Trophoblast cell (in vitro differentiated cells and primary cell): Measurements from ENCODE around the gene ADGRG2.

ENCODE experiments used
- DNase-seq, 2 donors: peaks; one replicate each; pipeline ENCODE4 v3.0.0-alpha.2; 2016
- H2AFZ ChIP-seq: 2 replicates; pipeline ENCODE4 v1.6.1; 2013; ENCODE audit warnings: low read length, moderate library complexity, mild to moderate bottlenecking; ENCODE audit not compliant: insufficient read depth, poor library complexity
- H2AK5ac ChIP-seq: 2 replicates; pipeline ENCODE4 v1.6.1; 2013; ENCODE audit warnings: mild to moderate bottlenecking, low read length
- H2BK120ac ChIP-seq: 2 replicates; pipeline ENCODE4 v1.6.1; 2013; ENCODE audit warnings: low read length, mild to moderate bottlenecking, moderate library complexity; ENCODE audit not compliant: insufficient read depth, poor library complexity
- H2BK12ac ChIP-seq: 2 replicates; pipeline ENCODE4 v1.6.1; 2013; ENCODE audit warnings: mild to moderate bottlenecking, low read length, moderate library complexity
- H2BK5ac ChIP-seq: 2 replicates; pipeline ENCODE4 v1.6.1; 2013; ENCODE audit warnings: low read length, low read depth, moderate library complexity, mild to moderate bottlenecking; ENCODE audit not compliant: poor library complexity
- H3K14ac ChIP-seq: 2 replicates; pipeline ENCODE4 v1.6.1; 2013; ENCODE audit warnings: mild to moderate bottlenecking, low read length
- H3K18ac ChIP-seq: 2 replicates; pipeline ENCODE4 v1.6.1; 2013; ENCODE audit warnings: mild to moderate bottlenecking, low read length
- H3K23ac ChIP-seq: 2 replicates; pipeline ENCODE4 v1.6.1; 2013; ENCODE audit warnings: low read length
- H3K27ac ChIP-seq: 2 replicates; pipeline ENCODE4 v1.5.1; 2013; ENCODE audit warnings: low read depth, mild to moderate bottlenecking, inconsistent platforms, low read length, moderate library complexity
- H3K27me3 ChIP-seq: 2 replicates; pipeline ENCODE4 v1.6.1; 2013; ENCODE audit warnings: inconsistent platforms, mild to moderate bottlenecking, low read length, moderate library complexity; ENCODE audit not compliant: insufficient read depth
- H3K36me3 ChIP-seq, 2 experiments: 1 replicate in 1 of 2; 2 replicates in 1 of 2; pipeline ENCODE4 v1.6.1; 2013; ENCODE audit warnings: low read length in 2 of 2, mild to moderate bottlenecking in 2 of 2, moderate library complexity in 1 of 2; ENCODE audit not compliant: insufficient read depth in 2 of 2, control insufficient read depth in 1 of 2
- H3K4ac ChIP-seq: 2 replicates; pipeline ENCODE4 v1.6.1; 2013; ENCODE audit warnings: low read depth, mild to moderate bottlenecking, low read length, moderate library complexity
- H3K4me1 ChIP-seq, 2 experiments: 1 replicate in 1 of 2; 2 replicates in 1 of 2; pipeline ENCODE4 v1.6.1; 2013; ENCODE audit warnings: low read length in 2 of 2, mild to moderate bottlenecking in 2 of 2, moderate library complexity in 1 of 2; ENCODE audit not compliant: insufficient read depth in 2 of 2, control insufficient read depth in 1 of 2
- H3K4me2 ChIP-seq: 2 replicates; pipeline ENCODE4 v1.6.1; 2013; ENCODE audit warnings: inconsistent platforms, mild to moderate bottlenecking, low read length, moderate library complexity
- H3K4me3 ChIP-seq: 2 replicates; pipeline ENCODE4 v1.5.1; 2013; ENCODE audit warnings: mild to moderate bottlenecking, low read depth, low read length, inconsistent platforms
- H3K79me1 ChIP-seq: one replicate; pipeline ENCODE4 v1.6.1; 2013; ENCODE audit warnings: low read length
- H3K79me2 ChIP-seq: 2 replicates; pipeline ENCODE4 v1.6.1; 2013; ENCODE audit warnings: low read length, mild to moderate bottlenecking; ENCODE audit not compliant: control insufficient read depth, insufficient read depth, poor library complexity
- H3K9ac ChIP-seq: 2 replicates; pipeline ENCODE4 v1.6.1; 2013; ENCODE audit warnings: mild to moderate bottlenecking, low read length
- H3K9me3 ChIP-seq: 2 replicates; pipeline ENCODE4 v1.6.1; 2013; ENCODE audit warnings: low read depth, mild to moderate bottlenecking, control low read depth, inconsistent platforms, low read length; ENCODE audit not compliant: insufficient read depth
- H4K12ac ChIP-seq: 2 replicates; pipeline ENCODE4 v1.6.1; 2013; ENCODE audit warnings: low read depth, mild to moderate bottlenecking, low read length, moderate library complexity
- H4K8ac ChIP-seq: 2 replicates; pipeline ENCODE4 v1.6.1; 2013; ENCODE audit warnings: low read depth, mild to moderate bottlenecking, low read length, moderate library complexity
- H4K91ac ChIP-seq: one replicate; pipeline ENCODE4 v1.6.1; 2013; ENCODE audit warnings: low read depth, mild to moderate bottlenecking, low read length, moderate library complexity
- WGBS: extraction: QIAGEN DNeasy Blood & Tissue Kit; methylation state at CpG from one replicate; pipeline ENCODE4 v1.1.7; 2013; ENCODE audit warnings: missing lambda C conversion rate; ENCODE audit not compliant: insufficient read length, insufficient coverage; ENCODE audit errors: extremely low coverage; 5-methylcytosine and 5-hydroxymethylcytosine counted together

The ADGRG2 gene

DNA sequence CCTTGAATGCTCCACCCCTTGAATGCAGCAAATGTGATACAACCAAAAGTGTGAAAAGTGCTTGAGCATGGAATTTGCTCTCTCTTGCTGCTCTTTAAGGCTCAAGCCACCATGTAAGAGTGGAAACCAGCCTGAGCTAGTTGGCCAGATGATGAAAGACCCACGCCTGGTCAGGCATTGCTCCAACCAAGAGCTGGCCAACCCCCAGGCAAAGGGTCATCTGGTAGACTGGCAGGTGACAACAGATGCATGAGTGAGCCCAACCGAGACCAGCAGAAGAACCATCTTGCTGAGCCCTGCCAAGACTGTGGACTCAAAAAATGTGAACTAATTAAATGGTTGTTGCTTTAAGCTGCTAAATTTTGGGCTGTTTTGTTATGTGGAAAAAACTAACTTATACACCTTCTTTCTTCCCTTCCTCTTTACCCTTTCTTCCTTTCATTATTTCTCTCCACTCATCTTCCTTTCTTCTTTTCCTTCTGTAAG, 32.7 kb downstream of the ADGRG2 start:
- Histone ChIP-seq H3K79me1 (no peaks in the 10 kb centered on the region), H2BK120ac (no peak overlapping the region), H4K8ac (no peak overlapping the region), H3K36me3 (no peaks in the 10 kb centered on the region), H3K27ac (no peak overlapping the region), H4K12ac (no peak overlapping the region), H2AFZ (no peak overlapping the region), H3K23ac (no peak overlapping the region), H3K79me2 (no peaks in the 10 kb centered on the region), H3K9ac (no peak overlapping the region), H2BK12ac (no peak overlapping the region), H3K4me2 (no peak overlapping the region), H3K9me3 (no peaks in the 10 kb centered on the region), H3K18ac (no peak overlapping the region), H3K4me3 (no peak overlapping the region), H4K91ac (no peak overlapping the region), H3K14ac (no peak overlapping the region), H3K27me3 (no peaks in the 10 kb centered on the region), H2AK5ac (no peak overlapping the region), H2BK5ac (no peak overlapping the region), H3K4me1 (no peaks in the 10 kb centered on the region), H3K4ac (no peak overlapping the region)
- DNase-seq: no peak
- WGBS: no CpG with 5 or more reads among the region's 2 CpGs

DNA sequence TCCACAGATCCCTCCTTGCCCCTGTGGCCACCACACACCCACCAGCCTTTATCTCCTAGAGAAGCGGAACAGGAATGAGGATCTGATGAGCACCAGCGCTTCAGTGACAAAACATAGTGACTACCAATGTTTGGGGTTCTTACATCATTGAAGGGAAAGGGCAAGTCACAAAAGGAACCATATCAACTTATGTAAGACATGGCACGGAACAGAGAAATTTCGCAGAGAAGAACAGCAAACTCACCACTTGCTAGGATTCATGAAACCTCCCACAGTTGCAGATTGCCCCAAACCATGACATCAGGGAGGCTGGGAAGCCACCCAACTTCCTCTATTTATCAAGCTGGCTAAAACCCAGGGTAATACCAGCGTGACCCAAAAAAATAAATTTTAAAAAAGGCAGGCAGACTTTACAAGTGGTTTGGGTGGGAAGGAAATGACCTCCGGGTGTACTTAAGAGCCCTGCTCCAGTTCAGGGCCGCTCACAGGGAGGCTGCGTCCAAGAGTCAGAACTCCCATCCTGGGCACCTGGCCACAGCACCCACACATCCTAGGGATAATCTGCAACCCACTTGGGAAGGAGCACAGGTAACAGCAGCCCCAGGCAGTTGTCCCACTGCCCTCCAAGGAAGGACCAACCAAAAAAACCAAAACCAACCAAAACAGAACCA, 36.0 kb downstream of the ADGRG2 start:
- H3K23ac ChIP-seq: no peak overlapping the region
- no peak overlapping the region for H3K14ac ChIP-seq
- no peaks in the 10 kb centered on the region for H3K79me2 ChIP-seq
- no peaks in the 10 kb centered on the region for H3K27me3 ChIP-seq
- DNase-seq: peak in 1 of 2 donors; percentile 3
- no peak overlapping the region for H2BK12ac ChIP-seq
- H4K12ac ChIP-seq: no peak overlapping the region
- no peak overlapping the region for H4K91ac ChIP-seq
- H3K79me1 ChIP-seq: no peaks in the 10 kb centered on the region
- no peak overlapping the region for H3K4ac ChIP-seq
- H3K4me2 ChIP-seq: no peak overlapping the region
- no peak overlapping the region for H2AK5ac ChIP-seq
- no peak overlapping the region for H3K4me3 ChIP-seq
- no CpG with 5 or more reads among the region's 8 CpGs for WGBS
- no peak overlapping the region for H3K18ac ChIP-seq
- no peaks in the 10 kb centered on the region for H3K4me1 ChIP-seq
- no peak overlapping the region for H2AFZ ChIP-seq
- no peak overlapping the region for H2BK5ac ChIP-seq
- H3K36me3 ChIP-seq: no peaks in the 10 kb centered on the region
- H3K27ac ChIP-seq: no peak overlapping the region
- H2BK120ac ChIP-seq: no peak overlapping the region
- H3K9ac ChIP-seq: no peak overlapping the region
- no peaks in the 10 kb centered on the region for H3K9me3 ChIP-seq
- no peak overlapping the region for H4K8ac ChIP-seq

DNA sequence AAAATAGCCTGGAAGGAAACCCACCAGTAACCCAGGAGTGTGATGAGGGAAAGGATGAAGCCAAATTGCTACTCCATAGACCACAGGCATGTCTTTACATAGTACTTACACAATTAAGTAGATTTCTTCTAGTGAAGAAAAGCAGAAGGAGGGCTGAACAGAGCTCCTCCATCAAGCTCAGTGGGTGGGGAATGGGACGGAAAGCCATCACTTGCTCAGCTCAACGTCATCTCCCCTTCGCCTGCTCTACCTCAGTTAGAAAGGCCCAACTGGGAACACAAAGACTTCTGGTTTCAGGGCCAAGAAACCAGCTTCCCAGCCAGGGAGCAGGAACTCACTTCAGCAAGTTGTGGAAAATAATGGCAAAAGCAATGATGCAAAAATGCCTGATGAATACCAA, 36.6 kb downstream of the ADGRG2 start:
- Histone ChIP-seq H3K4me3 (no peak overlapping the region), H2BK12ac (no peak overlapping the region), H2AK5ac (no peak overlapping the region), H3K9me3 (no peaks in the 10 kb centered on the region), H3K4me2 (no peak overlapping the region), H3K79me2 (no peaks in the 10 kb centered on the region), H3K79me1 (no peaks in the 10 kb centered on the region), H2AFZ (no peak overlapping the region), H3K23ac (no peak overlapping the region), H3K27me3 (no peaks in the 10 kb centered on the region), H3K18ac (no peak overlapping the region), H4K91ac (no peak overlapping the region), H3K9ac (no peak overlapping the region), H3K36me3 (no peaks in the 10 kb centered on the region), H3K4me1 (no peaks in the 10 kb centered on the region), H4K12ac (no peak overlapping the region), H3K27ac (no peak overlapping the region), H4K8ac (no peak overlapping the region), H2BK5ac (no peak overlapping the region), H3K14ac (no peak overlapping the region), H3K4ac (no peak overlapping the region), H2BK120ac (no peak overlapping the region)
- no peak for DNase-seq
- no CpG with 5 or more reads among the region's 3 CpGs for WGBS

DNA sequence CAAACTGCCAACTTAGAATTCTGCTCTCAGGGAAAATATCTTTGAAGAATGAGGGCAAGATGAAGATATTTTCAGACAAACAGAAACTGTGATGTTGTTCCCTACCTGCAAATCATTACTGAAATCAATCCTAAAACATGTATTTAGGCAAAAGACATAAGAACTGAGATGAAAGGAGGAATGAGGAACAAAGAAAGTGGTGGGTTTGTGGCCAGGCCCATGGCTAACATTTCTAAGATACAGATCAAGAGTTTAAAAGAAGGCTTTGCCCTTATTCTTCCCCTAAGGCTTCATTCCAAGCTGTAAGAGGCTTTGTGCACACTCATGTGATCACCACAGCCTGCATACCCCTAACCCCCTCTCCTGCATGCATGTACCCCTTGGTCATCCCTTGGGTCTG, 46.5 kb downstream of the ADGRG2 start:
- no peak overlapping the region for H3K4me3 ChIP-seq
- no peak overlapping the region for H4K12ac ChIP-seq
- H3K9ac ChIP-seq: no peak overlapping the region
- no peak overlapping the region for H3K27ac ChIP-seq
- no peak overlapping the region for H2BK12ac ChIP-seq
- no peaks in the 10 kb centered on the region for H3K79me2 ChIP-seq
- H3K18ac ChIP-seq: no peak overlapping the region
- no peak overlapping the region for H4K91ac ChIP-seq
- H2AK5ac ChIP-seq: no peak overlapping the region
- no peak overlapping the region for H2BK120ac ChIP-seq
- no peaks in the 10 kb centered on the region for H3K36me3 ChIP-seq
- H2AFZ ChIP-seq: no peak overlapping the region
- H3K79me1 ChIP-seq: no peaks in the 10 kb centered on the region
- H3K4me1 ChIP-seq: no peaks in the 10 kb centered on the region
- peak in 1 of 2 donors; percentile 23 for DNase-seq
- H3K14ac ChIP-seq: peak overlapping the region; percentile 17
- no peak overlapping the region for H3K4me2 ChIP-seq
- no peaks in the 10 kb centered on the region for H3K9me3 ChIP-seq
- H3K23ac ChIP-seq: no peak overlapping the region
- no peak overlapping the region for H4K8ac ChIP-seq
- no peaks in the 10 kb centered on the region for H3K27me3 ChIP-seq
- no peak overlapping the region for H2BK5ac ChIP-seq
- H3K4ac ChIP-seq: no peak overlapping the region
